Iris pigment epithelial cell (primary cell): ENCODE measurements around the gene COG5.
"Not testable (repeated sequence)": the region's sequence is repeated elsewhere in the genome, so short reads cannot be mapped to it uniquely, and the experiment has no call there.

Source experiments
- DNase-seq: peaks from one replicate; pipeline ENCODE4 v3.0.0-alpha.2; 2011; ENCODE audit warnings: low read depth

Gene COG5

DNA sequence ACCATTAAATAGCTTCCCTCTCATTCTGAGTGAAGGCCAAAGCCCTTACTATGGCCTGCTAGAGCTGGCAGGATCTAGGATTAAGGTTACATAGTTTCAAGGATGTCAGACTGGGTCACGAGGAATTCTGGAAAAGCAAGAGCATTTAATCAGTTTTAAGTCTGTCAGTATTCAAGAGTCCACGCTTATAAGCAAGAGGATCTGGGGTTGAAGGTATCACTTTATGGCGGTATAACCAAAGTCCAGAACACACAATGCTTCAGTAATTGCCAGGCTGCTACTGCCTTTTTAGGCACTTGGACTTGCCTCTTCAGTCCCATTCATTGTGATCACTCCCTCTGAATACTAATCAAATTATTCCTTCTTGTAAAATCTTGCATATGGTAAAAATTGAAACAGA is 293.9 kb downstream of the COG5 start:
- no peak for DNase-seq

DNA sequence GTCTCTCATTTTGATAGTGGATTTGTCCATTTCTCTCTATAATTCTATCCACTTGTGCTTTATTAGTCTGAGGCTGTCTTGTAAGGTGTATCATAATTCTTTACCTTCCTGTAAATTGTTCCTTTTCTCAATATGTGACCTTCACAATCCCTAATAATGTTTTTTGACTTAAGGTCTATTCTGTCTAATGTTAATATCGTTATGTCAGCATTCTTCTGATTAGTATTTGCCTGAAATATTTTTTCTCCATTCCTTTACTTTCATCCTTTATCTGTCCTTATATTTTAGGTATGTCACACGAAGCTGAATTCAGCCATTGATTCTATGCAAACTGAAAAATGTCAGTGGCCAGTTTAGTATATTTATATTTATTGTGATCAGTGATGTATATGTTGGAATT is 295.1 kb downstream of the COG5 start:
- no peak for DNase-seq

DNA sequence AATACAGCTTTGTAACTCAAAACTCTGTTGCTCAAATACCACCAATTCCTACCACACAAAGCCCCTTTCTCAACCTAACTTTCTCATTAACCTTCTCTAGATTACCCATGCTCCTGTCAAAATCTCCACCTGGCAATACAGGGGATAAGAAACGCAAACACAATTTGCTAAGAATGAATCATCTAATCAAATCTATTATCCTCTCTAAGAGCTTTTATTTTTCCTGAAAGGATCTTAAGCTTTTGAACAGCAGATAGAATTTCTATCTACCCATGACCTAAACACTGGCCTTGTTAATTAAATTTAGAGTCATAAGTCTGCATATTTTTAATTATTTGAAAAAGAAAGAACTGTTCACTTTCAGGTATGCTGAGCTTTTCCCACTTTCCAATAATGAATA is 296.6 kb downstream of the COG5 start:
- no peak for DNase-seq

DNA sequence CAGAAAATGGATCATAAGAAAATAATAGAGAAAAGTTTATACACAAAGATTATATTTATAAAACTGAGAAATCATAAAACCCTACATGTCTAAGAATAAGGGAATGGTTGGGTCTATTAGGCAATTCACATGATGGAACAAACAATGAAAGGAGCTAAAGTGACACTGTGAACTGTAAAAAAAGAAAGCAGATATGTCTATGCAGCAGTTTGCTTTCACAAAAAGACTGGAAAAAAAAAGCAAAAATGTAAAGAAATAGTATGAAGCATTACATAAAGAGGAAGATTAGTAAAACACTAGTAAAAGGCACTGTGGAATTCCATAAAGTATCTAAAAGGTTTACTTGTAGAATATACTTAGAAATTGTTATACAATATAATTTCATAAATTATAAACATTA is 299.0 kb downstream of the COG5 start:
- no peak for DNase-seq

DNA sequence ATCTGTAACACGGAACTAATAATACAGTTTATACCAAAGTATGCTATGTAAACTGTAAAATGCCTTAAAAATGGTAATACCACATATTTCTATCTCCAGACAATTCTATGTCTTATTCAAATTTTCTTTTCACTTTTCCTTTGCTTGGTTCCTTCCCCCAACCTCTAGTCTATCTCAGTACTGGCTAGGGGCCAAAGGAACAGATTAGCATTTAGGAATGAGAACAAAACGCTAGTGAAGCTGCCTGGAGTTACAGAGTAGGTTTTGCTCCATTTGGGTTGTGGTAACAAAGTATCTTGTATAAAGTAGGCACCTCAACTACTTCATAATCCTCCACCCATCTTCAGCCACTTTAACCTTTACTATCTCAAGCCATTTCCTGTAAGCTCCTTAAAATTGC is 300.9 kb downstream of the COG5 start:
- DNase-seq, result peak; percentile 29

DNA sequence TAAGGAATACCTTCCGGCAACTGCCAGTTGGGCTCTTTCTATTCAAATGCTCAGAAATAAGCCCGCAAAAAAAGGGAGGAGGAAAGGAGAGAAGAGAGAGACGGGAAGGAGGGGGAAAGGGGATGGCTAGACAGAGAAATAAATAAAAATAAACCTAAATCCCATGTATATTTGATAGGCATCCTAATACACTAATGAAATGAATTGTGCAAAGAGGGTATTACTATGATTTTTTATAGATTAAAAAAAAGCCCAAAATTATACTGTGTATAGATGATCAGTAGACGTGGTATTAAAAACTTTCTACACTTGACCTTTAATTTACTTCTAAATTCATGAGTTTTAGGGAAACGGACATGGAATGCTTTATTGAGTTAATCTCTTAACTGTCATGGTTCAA is 305.0 kb downstream of the COG5 start:
- no peak for DNase-seq

DNA sequence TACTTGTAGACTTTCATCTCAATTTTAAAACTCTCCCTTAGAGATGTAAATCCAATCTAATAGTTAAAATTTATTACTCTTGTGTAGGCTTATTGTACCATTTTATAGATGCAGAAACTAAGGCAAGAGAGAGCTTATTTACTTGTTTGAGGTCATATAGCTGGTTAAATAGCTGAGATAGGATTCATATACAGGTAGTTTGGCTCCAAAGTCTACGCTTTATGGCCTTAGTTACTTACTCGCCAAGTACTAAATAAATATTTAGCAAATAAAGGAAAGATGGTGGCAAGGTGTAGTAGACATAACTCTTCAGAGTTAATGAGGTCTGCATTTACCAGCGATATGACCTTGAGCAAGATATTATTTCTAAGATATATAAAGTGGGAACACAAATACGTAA is 308.1 kb downstream of the COG5 start:
- no peak for DNase-seq

DNA sequence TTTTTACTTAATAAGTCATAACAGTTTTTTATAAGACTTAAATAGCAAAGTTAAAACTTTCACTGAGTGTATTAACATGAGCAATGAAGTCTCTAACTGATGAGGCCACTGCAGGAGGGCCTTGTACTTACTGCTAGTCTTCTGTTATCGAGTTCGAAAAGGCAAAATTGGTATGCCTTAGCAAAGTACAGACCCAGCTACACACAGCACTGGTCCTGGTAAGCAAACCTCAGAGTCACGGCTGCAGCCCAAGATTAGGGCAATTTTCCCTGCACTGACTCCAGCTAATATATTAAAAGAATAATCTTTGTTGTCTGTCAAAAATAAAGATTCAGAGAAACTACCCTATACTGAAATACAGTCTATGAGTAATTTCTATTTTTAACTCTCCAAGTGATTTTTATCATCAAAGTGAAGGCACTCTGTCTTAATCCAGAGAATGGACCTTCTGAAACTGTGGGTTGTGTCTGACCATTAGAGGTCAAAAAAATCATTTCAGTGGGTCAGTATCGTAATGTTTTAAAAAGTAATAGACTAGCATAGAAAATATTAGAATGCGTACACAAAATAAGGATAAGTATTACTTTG is 309.2 kb downstream of the COG5 start:
- no peak for DNase-seq

DNA sequence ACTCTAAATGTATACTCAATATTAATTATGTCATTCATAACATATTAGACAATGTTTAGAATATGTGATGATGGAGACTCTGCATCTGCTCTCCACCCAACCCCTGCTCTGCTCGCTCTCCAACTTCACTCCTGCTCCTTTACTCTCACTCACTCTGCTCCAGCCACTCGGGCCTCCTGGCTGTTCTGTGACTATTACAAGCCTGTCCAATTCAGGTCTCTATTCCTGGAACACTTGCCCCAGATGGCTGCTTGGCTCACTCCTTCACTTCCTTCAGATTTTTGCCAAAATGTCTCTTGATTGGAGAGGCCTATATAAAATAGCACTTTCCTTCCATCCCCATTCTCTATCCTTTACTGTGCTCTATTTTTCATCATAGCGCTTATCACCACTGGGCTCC is 310.1 kb downstream of the COG5 start:
- DNase-seq, result no peak

DNA sequence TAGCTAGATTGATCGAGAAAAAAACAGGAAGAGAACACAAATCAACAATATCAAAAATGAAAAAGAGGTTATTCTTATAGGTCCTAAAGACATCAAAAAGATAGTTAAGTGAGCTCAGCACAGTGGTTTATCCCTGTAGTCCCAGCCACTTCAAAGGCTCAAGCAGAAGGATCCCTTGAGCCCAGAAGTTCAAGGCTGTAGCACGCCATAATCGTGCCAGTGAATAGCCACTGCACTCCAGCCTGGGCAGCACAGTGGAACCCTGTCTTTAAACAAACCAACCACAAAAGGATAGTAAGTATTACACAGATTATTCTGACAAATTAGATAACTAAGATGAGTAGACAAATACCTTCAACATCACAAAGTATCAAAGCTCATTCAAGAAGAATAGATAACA is 311.8 kb downstream of the COG5 start:
- no peak for DNase-seq

DNA sequence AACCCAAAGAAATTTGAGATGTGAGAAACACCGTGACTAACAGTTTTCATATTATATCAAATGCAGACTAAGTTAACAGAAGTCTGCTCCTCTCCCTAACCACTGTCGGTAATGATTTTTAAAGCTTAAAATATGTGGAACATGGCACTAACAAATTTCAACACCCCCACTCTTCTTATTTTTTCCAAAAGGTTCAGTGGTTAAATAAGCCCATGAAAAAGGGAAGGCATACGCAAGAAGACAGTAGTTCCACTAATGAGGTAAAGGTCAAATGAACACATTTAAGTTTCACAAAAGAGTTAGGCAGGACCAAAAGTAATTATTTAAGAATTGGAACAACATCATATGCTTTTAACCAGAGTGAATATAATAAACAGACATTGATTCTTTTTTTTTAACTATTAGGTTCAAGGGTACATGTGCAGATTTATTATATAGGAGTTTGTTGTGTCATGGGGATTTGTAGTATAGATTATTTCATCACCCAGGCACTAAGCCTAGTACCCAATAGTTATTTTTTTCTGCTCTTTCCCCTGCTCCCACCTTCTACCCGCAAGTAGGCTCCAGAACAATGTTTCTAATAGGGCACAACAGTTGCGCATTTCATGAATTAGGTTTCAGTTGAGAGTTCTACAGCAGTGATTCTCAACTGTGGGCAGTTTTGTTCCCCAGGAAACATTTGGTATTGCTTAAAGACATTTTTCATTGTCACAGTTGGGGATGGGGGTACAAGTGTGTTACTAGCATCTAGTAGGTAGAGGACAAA is 315.0 kb downstream of the COG5 start:
- no peak for DNase-seq

DNA sequence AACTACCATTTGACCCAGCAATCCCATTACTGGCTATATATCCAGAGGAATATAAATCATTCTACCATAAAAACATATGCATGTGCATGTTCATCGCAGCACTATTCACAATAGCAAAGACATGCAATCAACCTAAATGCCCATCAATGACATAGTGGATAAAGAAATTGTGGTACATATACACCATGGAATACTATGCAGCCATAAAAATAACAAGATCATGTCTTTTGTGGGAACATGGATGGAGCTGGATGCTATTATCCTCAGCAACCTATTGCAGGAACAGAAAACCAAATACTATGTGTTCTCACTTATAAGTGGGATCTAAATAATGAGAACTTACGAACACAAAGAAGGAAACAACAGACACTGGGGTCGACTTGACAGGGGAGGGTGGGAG is 316.9 kb downstream of the COG5 start:
- DNase-seq, result not testable (repeated sequence)

DNA sequence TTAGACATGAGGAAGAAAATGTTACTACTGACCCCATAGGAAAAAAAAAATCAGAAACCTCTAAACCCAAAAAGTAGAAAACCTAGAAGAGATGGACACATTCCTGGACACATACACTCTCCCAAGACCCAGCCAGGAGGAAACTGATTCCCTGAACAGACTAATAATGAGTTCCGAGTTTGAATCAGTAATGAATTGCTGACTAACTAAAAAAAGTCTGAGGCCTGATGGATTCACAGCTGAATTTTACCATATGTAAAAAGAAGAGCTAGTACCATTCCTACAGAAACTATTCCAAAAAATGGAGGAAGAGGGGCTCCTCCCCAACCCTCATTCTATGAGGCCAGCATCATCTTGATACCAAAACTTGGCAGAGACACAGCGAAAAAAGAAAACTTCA is 319.1 kb downstream of the COG5 start:
- no peak for DNase-seq

DNA sequence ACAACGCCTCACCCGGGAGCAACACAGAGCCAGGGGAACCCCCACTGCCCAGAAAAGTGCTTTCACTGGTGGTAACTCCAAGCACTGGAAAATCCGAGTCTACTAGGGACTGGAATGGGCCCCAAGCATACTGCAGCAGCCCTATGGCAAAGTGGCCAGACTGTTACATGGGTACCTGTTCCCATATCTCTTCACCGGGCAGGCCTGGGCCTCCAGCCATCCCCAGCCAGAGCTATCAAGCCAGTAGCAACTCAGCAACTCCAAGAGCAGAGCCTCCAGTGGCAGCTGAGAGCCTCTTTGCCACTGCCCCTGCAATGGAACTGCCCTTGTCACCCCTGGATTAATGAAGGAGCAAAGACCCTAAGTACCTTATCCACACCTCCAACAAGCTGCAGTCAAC is 321.5 kb downstream of the COG5 start:
- DNase-seq, result no peak

DNA sequence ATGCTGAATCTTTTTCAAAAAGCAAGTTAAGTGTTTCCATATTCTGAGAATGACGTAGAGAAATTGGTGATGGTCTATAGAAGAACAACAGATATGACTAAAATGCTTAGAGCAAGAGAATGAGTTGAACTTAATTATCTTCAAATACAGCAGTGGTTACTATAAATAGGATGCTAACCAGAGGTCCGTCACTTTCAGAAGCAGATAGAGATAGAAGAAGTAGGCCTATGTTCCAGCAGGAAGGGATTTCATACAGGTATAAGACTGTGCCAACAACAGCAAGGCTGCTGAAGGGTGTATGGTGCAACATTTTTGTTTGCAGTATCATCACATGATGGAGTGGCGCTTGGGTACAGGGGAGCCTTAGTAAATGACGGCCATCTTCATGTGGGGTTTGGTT is 326.3 kb downstream of the COG5 start:
- no peak for DNase-seq

DNA sequence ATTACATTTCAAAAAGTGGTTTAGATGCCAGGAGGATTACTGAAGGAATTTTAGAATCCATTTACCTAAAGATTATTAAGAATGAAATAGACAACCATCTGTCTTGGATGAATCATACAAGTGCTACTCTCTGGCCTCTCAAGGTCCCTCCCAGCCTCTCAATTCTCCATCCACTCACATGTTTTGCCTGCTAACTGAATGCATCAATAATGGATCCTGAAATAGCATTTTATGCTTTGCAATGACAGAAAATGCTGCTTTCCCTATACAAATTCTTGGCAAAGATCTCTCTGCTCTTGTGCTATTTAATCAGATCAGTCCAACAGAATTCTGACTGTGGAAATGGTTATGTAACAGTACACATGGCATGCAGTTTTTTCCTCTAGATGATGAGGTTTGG is 326.9 kb downstream of the COG5 start:
- peak; percentile 50 for DNase-seq

DNA sequence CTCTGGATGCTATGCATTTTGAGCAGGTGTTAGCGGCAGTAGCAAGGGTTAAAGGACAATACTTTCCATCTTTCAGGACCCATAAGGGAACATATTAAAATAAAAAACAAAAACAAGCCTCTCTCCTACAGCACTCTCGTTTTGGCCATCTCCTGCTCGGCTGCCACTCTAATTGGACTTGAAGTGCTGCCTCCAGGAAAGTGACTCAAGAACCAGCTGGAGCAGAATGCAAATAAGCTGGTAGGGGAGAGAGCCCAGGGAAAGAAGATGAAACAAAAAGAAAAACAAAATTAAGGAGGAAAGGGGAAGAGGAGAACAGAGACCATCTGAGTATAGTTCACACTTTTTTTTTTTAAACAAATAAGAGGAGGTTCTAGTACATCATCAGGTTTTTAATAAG is 329.3 kb downstream of the COG5 start:
- DNase-seq, result no peak

DNA sequence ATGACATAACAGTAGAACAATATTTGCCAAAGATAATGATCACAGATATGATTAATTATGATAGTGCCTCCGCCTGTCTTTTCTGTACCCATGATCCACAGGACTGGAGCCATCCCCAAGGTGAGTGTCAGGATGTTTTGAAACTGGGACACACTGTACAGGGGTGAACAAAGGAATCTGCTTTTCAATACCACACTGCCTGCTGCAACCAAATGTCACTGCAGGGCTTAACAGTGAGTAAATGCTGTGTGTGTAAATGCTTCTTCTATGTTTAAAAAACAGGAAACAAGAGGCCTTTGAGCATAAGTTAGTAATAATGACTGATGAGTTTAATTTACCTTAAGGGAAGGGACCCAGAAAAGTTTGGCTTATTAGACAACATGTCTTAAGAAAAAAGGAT is 329.7 kb downstream of the COG5 start:
- no peak for DNase-seq

DNA sequence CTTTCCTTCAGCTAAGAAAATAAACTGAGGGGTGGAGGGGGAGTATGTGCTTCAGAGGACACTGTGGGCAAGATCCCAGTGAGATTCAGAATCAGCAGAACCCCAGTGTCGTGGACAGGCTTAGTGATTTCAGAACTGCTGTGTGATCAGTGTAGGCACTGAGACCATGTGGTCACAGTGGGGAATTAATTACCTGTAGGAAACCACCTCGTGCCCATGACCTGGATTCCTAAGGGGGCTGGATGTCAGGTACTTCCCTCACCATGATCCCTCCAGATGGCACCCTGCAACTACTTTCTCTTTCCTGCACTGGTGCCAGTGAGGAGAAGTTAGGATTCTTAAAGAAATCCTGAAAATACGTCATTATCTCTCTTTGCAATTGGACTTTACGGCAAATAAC is 330.5 kb downstream of the COG5 start:
- no peak for DNase-seq

DNA sequence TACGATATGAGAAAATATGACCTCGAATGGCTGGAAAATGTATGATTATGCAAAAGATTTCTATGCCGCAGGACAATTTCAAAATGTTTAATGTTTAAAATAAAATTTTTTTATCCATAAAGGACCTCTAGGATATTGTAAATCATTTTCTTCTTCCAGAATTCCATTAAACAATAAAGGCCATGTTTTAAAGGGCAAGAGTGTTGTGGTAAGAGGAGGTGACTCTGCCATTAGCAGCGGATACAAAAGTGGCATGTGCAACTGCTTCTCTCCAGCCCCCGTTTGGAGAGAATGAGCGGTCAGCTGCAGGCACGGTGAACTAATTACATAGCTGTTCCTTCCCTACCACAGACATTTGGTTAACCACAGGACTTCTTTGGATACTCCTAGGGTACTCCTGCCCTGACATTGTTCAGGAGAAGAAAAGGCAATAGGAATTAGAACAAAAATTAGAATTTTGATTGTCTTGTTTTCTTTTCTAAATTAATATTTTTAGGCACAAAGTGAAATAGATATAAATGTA is 331.1 kb downstream of the COG5 start:
- DNase-seq, result peak; percentile 52

DNA sequence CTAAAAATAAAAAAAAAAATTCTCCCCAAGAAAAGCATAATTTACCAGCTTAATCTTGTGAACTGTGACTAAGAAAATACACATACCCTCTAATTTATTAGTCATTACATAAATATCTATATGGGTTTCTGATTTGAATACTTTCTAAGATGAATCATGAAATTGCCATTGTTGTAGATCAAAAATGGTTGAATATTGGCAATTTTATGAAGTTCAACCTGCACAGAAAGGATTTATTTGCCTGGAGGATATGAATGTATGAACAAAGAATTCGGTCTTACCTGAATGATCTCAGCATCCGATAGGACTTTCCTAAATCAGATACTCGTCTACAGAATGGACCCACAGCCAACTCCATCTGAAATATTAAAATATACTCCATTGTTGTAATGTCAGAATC is 333.4 kb downstream of the COG5 start:
- peak; percentile 32 for DNase-seq

DNA sequence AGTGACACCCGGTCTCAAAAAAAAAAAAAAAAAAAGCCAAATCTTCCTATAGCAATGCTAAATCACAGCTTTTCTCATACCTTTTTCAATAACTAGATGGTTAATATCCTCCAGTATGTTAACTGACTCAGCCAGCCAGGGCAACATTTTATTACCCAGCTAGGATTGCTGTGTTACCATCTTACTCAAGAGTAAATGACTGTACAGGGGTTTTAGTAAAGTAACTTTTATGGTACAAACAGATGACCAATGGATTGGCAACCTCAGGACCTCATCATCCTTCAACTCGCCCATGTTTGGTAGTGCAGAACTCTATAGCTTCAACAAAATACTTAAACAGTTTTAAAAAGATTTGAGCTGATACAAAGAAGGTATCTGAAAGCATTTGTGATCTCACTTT is 335.4 kb downstream of the COG5 start:
- no peak for DNase-seq

DNA sequence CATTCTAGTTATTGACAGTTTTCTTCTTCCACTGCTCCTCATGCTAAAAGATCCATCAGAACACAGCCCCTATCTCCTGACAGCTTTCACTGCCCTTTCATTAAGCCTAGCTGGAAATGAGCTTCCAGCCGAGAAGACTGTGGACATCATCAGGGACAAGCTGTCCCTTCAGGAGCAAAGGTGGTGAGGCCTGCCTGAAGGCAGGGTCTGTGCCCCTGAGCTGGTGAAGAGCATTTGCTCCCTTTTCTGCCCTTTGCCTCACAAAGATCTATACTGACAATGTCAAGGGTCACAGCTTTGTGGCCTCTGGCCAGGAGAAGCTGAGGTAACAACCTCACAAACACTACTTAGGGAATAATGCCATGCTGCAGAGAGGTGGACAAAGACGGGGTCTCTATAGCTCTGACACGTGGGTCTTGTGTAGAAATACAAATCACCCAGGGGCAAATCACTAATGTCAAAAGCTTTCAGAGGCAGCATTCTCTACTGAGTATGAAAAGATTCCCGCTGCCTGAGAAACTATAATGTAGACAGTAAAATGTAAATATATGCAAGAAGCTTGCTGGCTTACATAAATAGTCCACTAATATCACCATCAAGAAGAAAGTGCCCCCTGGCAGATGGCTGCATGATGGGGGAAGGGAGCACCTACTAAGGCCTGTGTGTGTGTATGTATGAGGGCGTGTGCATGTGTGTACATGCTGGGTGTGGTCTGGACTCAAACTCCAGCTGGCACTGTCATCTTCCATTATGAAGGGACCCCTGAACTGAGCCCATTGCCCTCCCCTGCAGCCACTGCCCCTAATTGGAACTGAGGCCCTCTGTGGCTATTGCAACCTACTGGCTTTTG is 339.1 kb downstream of the COG5 start:
- DNase-seq, result no peak
